MM.1S (cell line): ENCODE results near the gene EPHA2.

Source experiments
- EZH2 ChIP-seq: fragments of 300-600 bp; sonication (generic); optimal IDR thresholded peaks from 2 replicates; pipeline ENCODE3; 2017; ENCODE audit warnings: low read depth, mild to moderate bottlenecking, antibody characterized with exemption, low read length, mixed read lengths
- TF ChIP-seq, protein P1 (sequence below): fragments of 300-600 bp; sonication (generic); IDR thresholded peaks from 2 replicates; pipeline ENCODE4 v1.5.1; 2016; ENCODE audit warnings: antibody characterized with exemption, low read length, mixed read lengths

DNA sequence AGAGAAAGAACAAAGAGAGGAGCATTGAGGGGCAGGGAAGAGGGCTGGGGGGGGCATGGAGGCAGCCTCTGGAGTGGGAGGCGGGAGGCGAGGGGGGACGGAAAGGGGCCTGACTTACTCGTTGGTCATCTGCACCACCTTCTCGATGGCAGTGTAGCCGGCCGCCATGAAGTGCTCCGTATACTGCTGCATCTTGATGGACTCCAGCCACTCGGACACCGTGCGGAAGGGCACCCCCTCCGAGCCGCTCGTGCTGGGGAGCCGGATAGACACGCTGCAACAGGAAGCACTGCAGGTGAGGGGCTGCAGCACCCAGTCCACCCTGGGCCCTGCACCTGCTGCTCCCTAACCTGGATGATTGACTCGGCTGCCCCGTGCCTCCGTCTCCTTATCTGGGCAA is 26.6 kb downstream of the EPHA2 start:
- no peak for TF ChIP-seq EZH2
- TF ChIP-seq, protein P1, sequence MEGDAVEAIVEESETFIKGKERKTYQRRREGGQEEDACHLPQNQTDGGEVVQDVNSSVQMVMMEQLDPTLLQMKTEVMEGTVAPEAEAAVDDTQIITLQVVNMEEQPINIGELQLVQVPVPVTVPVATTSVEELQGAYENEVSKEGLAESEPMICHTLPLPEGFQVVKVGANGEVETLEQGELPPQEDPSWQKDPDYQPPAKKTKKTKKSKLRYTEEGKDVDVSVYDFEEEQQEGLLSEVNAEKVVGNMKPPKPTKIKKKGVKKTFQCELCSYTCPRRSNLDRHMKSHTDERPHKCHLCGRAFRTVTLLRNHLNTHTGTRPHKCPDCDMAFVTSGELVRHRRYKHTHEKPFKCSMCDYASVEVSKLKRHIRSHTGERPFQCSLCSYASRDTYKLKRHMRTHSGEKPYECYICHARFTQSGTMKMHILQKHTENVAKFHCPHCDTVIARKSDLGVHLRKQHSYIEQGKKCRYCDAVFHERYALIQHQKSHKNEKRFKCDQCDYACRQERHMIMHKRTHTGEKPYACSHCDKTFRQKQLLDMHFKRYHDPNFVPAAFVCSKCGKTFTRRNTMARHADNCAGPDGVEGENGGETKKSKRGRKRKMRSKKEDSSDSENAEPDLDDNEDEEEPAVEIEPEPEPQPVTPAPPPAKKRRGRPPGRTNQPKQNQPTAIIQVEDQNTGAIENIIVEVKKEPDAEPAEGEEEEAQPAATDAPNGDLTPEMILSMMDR = no peak
